ENCODE data around the gene ADARB2.

ADARB2 gene

DNA sequence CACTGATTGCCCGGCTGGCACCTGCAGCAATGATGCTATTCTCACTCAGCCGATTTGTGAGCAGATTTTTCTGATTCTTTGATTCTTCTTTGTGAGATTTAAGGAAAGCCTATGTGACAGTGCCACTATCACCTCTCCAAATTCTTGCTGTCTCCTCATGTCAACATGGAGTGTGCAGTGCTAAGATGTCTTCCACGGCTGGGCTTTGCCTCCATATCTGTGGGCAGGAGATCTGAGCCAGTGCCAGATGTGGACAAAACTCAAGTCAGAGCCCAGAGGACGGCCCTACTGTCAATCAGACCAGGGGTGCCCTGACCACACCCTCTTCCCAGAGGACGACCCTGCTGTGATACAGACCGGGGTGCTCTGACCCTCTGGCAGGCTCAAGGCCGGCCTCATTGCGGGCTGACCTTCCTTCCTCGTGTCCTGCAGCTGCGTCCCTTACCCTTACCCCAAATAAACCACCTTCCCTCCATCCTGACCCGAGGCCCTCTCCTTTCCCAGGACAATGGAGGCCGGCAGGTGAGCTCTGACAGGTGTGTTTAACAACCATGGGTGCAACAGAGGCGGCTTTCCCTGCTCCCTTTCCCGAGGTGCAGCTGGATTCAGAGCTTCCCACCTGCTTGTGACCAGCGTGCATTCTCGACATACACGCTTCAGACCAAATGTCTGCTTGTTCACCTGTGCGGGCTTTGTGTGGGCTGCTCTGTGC lies 221.4 kb downstream of the ADARB2 start:
- no peak for DNase-seq

DNA sequence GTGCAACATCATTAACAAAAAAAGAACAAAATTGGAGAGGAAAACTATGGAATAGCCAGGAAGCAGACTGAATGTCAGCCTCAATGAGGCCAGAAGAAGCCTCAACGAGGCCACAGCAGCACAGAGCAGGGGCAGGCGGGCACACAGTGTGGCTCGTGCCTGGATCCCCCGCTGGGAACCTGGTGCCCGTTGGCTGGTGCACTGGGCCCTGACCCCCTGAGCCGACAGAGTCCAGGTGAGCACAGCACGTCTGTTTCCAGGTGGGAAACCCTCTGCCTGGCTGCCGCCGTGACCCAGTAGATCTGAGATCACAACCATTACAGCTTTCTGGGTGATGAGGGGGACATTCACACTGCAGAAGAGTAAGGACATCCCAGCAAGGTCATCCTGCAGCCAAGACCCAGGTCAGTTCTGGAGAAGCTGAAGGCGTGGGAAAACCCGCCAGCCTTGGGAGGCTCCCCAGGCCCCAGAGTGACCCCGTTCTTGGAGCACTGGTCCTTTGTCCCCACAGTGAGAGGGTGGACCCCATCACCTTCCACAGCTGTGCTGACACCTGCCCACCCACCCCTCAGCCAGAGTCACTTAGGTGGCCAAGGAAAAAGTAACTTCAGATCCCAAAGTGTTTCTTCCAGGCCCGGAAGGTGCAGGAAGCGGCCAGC lies 222.1 kb downstream of the ADARB2 start:
- DNase-seq = no peak

DNA sequence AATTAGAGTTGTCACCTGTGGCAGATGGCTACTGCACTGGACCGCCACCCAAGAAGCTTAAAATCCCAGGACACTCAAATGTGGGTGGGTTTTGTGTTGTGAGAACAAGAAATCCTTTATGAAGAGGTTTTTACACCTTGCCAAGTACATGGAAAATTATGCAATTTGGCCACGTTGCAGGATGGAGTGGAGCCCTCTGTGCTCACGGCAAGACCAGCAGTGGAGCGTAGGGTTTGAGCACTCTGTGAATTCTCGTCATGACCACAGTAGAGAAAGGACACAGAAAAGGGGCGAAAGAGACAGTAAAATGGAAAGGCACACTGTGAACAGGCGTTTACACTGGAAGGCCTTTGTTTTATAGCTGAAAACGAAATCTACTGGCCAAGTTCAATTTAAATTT lies 222.6 kb downstream of the ADARB2 start:
- DNase-seq = no peak

DNA sequence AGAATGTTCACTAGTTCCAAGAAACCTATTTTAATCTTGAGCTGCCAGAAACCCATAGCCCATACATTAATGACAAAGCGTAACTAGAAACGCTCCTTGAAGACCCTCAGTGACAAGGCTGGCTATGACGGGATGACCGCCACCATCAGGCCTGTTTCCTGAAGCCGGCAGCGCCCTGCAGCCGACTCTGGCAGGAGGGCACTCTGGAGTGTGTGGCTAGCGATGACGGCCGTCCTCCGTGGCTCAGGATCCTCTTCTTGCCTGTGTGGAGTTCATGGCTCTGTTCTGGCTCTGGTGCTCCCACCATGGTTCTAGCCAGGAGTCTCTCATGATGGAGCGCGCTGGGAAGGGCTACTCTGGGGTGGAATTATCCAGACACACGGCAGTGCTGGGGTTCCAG lies 224.1 kb downstream of the ADARB2 start:
- no peak for DNase-seq

DNA sequence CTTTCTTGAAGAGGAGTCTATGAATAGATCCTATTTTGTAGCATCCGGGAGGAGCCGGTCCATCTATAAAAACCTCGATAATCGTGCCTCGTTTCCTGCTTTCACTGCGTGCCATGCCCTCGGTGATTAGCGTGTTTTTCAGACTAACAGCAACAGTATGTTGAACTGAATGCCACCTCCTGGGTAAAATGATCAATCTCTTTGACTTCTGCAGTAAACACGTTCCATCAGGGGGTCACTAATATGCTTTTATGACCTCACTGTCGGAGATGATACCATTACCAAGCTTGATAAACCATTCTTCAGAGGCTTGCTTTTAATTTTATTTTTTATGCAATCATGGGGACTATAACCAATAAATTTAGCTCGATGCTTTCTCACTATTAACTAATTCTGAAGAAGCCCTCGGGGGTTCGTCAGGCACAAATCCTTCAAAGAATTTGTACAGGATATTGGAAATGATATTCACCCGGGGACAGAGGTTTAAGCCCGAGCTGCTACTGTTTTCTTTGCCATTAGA lies 228.3 kb downstream of the ADARB2 start:
- DNase-seq = no peak

DNA sequence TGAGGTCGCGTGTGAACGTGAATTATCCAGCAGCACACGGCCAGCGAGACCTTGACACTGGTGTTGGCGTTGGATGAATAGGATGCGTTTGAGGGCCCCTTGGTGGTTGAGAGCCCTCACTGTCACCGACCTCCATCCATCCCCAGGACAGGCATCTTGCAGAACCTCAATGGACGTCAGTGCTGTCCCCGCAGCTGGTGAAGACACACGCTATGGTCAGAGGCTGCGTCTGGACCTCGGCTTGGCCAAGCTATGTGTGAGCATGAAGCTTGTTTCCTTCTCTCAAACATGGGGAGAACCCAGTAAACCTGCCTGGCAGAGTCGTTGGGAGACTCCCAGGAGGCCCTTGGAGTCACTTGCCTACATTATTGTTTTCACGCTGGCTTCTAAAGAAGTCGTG lies 229.2 kb downstream of the ADARB2 start:
- DNase-seq = no peak

DNA sequence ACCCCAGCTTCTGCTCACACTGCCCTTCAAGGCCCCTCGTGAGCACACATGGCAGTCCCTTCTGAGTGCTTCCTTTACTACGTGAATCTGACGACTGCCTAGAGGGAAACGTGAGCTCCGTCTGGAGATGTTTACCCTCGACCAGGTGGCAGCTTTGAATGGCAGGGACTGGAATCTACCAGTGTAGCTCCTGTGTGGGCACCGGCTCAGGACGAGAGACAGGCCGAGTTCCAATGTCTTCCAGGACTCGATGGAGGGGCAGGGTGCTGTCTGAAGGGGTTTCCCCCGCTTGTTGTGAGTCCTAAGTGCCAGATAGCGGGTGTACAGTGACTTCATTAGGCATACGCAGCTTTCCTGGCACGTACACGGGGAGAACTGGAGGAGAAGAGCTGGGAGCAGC lies 229.9 kb downstream of the ADARB2 start:
- DNase-seq = no peak

DNA sequence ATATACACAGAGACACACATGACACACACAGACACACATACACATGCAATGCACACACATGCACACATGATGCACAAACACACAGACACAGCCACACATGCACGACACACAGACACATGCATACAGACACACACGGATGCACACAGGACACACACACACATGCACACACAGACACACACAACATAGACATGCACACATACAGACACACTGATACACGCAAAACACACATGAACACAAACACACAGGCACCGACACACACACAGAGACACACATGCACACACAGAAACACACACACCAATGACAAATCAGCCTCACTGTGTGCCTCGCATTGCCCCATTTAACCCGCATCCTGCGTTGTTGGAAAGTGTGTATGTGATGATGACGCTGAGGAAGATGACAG lies 232.4 kb downstream of the ADARB2 start:
- no peak for DNase-seq

DNA sequence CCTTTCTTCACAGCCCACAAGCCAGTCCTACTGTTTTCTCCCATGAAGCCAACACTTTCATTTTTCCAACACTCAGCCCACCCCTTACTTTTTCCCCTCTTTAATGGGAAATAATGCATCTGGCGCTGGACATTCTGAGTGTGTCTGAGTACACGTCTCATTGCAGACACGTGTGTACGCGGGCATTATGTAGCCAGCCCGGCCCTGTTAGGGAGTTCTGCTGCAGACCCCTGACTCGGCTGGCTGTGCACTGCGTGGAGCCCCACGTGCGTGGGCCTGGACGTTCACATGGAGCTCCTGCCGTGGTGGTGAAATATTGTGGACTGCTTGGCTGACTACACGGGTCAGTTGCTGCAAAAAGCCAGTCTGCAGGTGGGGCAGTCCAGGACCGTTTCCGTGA lies 233.0 kb downstream of the ADARB2 start:
- DNase-seq = no peak

DNA sequence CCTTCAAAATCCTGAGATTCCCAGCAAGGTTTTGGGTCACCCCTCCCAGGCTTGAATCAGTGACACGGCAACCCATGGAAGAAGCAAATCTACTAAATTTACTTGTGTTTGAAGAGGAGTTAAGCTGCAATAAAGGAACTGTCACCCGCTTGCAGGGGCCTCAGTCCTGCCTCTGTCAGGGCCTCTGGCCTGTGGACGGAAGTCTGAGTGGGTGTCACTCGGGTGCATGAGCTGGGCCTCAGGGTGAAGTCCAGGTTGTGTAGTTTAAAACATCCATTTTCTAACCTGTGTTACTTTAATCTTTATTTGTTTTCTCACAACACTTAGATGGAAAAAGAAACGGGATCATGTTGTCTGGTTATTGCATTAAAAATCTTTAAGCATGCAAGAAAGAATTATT lies 234.9 kb downstream of the ADARB2 start:
- no peak for DNase-seq

DNA sequence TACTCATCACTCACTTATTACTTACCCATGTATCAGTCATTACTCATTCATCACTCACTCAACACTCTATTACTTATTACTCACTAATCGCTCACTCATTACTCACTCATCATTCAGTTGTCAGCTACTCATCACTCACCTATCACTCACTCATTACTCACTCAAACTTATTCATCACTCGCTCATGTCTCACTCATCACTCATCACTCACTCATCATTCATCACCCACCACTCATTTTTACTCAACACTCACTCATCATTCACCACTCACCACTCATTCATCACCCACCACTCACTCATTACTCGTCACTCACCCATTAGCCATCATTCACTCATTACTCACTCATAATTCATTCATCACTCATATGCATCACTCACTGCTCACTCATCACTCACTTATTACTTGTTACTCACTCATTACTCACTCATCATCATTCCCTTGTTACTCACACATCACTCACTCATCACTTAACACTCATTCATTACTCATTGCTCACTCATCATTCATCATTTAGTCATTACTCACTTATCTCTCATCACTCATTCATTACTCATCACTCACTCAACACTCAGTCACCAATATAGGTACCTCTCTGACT lies 237.9 kb downstream of the ADARB2 start:
- no peak for DNase-seq

DNA sequence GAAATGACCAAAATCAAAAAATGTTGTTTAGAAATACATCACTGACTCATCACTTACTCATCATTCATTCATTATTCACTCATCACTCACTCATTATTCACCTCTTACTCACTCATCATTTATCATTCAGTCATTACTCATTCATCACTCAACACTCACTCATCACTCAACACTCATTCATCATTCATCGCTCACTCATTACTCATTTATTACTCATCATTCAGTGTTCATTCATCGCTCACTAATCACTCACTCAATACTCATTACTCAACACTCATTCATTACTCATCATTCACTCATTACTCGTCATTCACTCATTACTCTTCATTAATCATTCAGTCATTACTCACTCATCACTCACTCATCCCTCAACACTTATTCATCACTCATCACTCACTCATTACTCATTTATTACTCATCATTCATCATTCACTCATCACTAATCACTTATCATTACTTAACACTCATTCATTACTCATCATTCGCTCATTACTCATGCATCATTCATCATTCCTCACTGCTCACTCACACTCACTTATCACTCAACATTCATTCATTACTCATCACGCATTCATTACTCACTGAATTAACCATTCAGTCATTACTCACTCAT lies 238.5 kb downstream of the ADARB2 start:
- no peak for DNase-seq

DNA sequence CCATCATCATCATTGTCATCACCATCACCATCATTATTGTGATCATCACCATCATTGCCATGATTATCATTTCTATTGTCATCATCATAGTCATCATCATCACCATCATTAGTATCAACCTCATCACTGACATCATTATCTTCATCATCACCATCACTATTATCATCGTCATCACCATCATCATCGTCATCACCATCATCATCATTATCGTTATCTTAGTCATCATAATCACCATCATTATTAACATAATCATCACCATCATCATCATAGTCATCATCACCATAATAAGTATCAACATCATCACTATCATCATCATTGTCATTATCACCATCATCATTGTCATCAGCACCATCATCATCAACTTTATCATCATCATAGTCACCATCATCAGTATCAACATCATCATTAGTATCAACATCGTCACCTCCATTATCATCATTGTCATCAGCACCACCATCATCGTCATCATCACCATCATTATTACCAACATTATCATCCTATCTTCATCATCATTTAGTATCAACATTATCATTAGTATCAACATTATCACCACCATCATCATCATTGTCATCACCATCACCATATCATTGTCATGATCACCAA lies 241.3 kb downstream of the ADARB2 start:
- DNase-seq = no peak

DNA sequence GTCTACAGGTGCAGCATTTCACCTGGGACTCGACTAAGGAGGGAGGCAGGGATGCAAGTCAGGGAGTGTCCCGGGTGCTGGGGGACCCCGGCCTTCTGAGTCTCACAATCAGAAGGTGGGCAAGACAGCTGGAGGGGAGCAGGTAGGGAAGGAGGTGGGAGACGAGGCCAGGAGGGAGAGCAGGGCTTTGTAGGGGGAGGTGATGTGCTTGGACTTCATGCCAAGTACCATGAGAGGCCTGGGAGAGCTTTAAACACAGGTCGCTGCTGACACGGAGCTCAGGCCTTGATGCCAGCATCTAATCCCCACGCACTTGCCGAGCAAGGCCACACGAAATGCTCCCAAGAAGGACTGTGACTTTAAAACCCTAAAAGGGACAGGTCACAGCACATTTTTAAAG lies 244.7 kb downstream of the ADARB2 start:
- DNase-seq = no peak

DNA sequence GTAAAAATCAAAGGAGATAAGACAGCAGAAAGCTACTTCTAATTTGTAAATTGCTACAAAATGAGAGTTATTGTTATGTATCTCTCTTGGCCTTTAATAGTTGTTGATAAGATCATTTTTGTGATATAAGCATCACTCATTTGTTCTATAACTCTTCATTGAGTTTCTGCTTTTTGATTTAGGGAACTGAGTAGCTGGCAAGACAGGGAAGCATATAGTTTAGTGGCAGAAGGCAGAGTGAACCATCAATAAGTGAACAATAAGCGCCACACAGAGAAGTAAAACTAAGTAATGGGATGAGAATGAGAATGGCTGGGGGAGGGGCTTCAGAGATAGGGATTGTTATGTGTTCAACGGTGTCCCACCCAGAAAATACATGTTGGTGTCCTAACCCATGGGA lies 245.4 kb downstream of the ADARB2 start:
- DNase-seq = no peak

DNA sequence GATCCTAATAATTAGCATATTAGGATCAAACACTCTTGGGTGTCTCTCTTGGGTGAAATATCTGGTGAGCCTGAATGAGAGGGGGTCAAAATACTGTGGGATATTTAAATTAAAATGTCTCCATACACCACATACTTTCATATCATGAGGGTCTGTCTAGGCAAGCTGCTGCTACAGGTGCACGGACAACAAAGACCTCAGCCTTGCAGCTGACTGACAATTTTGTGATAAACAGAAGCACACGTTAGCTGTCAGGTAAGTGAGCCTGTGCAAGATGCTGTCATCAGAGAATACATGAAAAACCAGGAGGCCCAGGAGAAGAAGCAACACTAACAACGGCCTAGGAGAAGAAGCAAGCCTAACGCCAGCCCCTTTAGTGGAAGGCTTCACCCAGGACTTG lies 247.5 kb downstream of the ADARB2 start:
- DNase-seq = no peak

DNA sequence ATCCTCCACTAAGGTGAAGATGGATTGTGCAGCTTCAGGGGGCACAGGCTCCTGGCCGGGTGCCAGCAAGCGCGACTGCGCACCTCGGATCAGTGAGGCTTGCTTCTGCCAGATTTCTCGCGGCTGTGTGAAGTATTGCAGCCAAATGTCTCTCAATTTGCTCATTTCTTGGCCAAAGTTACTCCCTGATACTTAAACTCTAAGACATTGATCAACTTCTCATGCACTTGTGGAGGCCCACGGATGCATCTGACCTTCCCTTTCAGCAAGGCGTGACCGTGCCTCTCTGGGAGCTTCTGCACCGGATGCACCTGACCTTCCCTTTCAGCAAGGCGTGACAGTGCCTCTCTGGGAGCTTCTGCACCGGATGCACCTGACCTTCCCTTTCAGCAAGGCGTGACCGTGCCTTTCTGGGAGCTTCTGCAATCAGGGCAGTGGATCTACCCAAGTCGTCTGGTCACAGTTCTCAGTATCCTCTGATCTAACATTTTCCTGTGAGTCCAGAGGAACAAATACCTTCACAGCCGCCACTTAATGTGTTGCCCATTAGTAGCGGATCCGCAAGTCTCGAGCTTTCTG lies 248.3 kb downstream of the ADARB2 start:
- DNase-seq = no peak

DNA sequence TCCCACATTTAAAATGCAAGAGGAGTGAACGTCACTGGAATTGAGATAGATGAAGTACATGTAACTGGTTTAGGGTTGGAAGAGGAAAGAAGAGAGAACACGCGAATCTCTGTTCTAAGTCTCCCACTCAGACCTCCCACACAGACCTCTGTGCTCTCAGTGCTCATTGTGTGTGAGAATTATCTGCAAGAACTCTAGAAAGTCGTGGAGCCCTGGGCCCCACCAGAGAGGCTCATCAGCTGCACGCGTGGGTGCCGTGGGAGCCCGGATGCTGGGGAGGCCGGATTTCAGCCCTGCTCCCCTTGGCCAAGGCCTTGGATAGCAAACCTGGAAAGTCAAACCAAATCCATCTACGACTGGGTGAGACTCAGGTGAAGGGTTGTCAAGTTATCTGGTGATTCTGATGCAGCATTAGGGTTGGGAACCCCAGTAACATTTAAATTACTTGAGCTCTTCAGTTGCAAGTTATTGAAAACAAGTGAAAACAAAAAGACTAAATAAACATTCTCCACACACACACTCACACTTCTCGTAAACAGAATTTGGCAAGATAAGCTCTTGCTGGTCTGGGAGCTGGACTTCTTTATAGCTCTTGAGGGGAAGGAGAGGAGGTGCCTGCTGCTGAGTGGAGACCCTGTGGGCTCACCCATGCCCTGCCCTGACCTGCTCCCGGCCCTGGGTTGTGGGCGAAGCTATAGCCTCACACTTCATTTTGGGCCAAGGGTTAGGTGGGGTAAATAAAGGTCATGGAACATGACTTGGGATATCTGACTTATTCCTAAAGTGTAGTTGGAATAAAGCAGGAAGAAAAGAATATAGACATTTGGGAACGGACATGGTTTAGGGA lies 250.3 kb downstream of the ADARB2 start:
- DNase-seq = no peak

DNA sequence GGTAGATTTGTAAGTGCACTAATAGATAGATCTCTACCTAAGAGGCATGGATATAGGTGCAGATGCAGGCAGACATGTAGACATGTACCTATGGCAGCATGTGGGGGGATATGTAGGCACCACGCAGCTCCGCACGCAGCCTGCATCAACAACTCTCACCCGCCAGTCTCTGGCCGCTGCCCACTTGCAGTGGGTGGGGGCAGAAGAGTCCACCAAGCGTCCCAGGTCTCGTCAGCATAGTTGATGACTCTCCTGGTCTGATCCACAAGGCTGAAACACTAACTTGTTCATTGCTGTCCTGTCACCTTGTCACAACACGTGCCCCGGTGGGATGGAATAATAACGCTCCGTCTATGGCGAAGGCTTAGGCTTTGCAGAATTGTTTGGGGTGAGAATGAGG lies 252.0 kb downstream of the ADARB2 start:
- no peak for DNase-seq

DNA sequence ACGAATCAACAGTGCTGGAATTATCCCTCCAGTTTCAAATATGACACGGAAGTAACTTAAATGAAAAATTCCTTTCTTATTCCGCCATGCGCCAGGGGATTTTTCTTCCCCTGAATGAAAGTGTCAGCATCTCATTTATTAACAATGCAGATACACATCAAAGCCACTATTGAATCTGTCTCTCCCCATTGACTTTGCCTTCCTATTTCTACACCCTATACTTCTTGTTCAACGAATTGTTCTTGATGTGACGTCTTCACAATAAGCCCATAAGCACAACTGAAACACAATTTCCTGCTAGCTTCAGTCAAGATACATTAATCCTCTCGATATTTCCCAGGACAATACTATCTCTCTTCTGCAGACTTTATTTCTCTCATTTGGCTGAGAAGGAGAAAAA lies 253.5 kb downstream of the ADARB2 start:
- no peak for DNase-seq

DNA sequence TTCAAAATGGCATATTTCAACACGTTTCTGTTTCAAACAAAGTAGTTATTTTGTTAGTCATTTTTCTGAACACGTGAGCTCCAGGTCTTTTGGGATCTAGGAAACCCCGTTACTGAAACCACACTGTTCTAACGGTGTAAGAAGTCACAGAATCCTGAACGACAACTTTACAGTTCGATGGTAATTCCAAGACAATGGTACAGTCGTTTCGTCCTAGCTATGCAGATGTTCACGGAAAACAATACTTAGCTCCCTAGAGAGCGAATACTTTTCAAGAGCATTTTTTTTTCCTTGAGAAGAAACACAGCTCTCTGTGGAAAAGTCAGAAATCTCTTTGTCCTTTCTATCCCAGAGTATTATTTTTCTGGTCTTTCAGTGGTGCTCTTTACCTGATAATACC lies 254.1 kb downstream of the ADARB2 start:
- DNase-seq = no peak

DNA sequence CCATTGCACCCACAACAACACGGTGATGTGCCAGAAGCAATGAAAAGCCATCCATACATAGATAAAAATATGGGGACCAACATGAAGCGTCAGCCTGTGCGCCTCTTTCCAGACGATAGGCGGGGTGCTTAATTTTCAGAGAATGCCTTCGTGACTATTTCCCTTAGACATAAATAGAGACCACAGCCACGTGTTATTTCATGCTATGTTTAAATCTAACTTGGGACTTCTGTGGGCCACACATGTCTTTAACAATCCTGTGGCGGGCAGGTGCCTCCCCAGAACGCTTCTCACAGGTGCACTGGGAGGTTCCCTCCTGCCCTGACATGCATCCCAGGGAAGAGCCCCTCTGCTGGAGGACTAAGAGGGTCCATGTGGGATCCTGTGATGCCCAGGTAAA lies 259.7 kb downstream of the ADARB2 start:
- DNase-seq = no peak

All from hippocampal formation (tissue), 2 donors.